HG03378 (cell line): Measurements from ENCODE around the gene PLPP7.
"Not testable (repeated sequence)": the region's sequence is repeated elsewhere in the genome, so short reads cannot be mapped to it uniquely, and the experiment has no call there.

Experiments used
- ATAC-seq: cut with Tn5 transposase; IDR thresholded peaks from one replicate; pipeline ENCODE4 v1.9.1; 2021; ENCODE audit warnings: mild to moderate bottlenecking, moderate library complexity; ENCODE audit not compliant: unreplicated experiment

Gene PLPP7

DNA sequence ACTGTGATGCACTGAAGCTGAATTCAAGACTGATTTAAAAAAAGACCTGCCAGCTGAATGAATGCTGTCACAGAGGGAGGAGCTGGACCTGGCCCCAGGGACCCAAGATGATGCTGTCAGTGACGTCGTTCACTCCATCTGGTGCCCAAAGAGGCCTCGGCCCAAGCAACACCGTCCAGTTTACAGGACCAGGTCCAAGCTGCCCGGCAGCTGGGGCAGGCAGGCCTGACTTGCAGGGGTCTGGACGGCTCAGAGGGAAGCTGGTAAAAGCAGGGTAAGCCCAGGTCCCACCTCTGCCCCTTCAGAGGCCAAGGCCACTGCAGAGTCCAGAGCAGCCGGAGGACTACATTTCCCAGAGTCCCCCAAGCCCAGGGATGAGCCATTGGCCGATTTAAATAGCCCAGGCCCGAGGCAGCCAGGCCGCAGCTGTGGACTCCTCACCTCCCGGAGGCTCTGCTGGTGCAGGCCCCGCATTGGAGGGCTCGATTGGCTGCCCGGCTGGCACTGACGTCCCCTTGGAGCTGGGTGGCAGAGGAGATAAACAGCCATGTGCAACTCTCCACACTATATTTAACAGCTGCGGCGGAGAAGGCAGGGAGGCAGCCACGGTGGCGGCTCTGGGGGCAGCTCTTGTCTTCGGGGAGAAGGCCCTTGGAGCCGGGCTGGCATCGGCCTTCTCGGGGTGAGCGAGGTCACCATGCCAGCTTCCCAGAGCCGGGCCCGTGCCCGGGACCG, at the start of gene PLPP7:
Gene PLPP7 (plus strand): TSS at position 423 of the 735 bp plus-strand sequence. CDS start 275 bp downstream, at position 698.
- no peak for ATAC-seq

DNA sequence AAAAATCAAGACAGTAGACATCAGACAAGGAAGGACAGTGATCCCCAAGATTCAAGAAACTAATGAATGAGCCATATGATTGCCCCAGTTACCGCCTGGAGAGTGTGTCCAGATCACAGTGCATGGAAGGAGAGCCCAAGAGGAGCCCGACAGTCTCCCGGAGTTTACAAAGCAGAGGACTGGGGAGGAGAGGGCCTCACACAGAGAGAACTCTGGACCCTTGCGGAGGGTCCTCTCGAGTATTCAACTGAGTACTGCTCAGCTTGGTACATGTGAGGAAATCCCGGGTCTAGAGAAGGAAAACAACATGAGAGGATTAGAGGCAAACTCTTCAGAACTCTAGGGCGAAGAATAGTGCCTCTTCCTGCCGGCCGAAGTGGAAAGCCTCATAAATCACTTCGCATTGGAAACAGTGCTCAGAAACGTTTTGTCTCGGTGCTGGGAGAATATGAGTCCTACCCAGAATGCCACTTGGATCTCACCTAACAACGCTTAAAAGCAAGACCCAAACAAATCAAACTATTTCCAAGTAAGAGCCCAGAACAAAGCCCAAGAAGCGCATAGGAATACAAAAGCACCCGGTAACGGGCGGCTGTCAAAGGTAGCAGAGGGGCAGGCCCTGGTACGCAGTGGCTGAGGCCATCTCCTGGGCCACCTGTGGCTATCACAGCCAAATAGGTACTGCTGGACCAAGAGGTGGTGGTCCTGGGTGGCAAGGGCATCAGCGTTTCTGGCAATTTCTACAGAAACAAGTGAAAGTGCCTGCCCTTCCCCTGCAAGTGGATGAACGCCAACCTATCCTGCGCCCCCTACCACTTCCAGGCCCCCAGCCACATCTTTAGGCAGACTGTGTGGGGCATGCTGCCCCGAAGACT, 49.2 kb upstream of the PLPP7 start:
- ATAC-seq: no peak

DNA sequence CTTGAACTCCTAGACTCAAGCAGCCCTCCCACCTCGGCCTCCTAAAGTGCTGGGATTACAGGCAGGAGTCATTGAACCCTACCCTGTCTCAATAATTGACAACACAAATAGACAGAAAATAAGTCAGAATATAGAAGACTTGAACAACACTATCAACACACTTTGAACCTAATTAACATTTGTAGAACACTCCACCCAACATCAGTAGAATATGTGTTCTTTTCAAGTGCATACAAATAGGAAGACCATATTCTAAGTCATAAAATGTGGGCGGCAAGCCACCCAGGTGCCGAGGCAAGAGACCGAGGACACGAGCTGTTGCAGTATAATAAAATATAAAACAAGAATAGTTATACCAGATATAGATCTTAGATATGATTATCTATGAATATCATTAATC, 45.2 kb upstream of the PLPP7 start:
- ATAC-seq: not testable (repeated sequence)

DNA sequence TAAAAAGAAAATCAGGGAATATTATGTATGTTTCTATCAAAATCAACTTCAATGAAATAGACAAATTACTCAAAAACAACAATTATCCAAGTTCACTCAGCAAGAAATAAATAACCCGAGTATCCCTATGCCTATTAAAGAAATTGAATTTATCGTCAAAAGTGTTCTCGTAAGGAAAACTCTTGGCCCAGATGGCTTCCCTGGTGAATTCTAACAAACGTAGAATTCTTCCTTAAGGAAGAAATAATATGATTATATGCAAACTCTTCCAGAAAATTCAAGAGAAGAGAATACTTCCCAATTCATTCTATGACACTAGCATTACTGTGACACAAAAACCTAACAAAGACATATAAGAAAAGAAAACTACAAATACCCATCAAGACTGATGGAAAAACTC, 42.9 kb upstream of the PLPP7 start:
- ATAC-seq: no peak

GRCh38 chr9:131252120-131252519, 37.4 kb upstream of the PLPP7 start:
- no peak for ATAC-seq

GRCh38 chr9:131253891-131254491, 35.5 kb upstream of the PLPP7 start:
- ATAC-seq: no peak

DNA sequence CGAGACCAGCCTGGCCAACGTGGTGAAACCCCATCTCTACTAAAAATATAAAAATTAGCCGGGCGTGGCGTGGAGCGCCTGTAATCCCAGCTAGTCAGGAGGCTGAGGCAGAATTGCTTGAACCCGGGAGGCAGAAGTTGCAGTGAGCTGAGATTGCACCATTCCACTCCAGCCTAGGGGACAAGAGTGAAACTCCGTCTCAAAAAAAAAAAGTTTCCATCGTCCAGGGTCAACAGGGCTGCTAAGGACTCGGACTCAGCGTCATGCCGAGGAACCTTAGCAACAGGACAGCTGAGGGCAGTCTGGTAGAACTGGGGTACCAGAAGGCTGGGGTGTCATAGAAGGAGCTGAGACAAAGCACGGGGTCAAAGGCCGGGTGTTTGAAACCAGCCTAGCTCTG, 34.9 kb upstream of the PLPP7 start:
- no peak for ATAC-seq

DNA sequence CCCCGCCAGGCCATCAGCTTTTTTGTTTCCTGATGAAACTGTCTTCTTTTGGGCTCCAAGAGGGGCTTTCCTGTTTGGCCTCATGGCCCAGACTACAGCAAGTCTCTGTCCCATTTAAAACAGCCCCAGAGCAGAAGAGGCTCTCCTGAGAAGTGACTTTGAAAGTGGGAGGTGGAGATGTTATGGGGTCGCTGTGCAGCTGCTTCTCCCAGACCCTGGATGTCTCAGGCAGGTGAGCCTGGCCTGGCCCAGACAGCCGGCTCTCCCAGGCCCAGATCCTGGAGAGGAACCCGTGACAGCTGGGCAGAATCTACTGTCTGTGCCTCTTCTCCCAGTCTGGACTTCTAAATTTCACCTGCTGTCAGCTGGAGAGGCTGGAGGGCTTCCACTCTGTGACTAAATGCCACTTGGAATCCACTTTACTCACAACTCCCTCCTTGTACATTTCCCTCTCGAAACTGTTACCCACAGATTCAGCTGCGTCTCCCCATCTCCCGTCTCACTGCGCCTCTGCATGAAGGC, 33.8 kb upstream of the PLPP7 start:
- ATAC-seq: no peak

DNA sequence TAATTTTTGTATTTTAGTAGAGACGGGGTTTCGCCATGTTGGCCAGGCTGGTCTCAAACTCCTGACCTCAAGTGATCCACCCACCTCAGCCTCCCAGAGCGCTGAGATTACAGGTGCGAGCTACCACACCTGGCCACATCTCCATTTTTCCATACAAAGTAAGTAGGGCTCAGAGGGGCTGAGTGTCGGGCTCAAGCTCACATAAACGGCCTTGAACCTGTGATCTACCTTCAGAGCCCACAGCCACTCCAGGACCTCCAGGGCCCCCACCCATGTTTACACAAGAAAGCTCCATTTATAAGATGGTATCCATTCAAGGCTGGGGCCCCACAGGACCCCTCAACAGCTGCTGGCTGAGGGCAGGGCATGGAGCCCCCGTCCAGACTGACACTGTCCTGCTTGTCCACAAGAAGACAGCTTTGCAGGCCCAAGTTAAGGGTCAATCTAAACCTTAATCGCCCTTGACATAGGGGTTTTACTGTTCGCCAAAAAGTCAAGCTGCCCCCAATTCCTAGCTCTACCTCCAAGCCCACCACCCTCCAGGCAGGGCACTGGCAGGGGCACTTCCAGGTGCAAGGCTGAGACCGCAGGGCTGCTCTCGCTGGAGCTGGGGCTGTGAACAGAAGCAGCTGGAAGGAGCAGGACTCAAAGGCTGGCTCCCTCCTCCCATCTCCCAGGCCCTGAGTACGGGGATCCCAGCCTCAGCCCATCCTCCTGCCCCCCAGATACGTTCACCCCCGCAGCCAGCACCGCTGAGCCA, 32.1 kb upstream of the PLPP7 start:
- no peak for ATAC-seq

DNA sequence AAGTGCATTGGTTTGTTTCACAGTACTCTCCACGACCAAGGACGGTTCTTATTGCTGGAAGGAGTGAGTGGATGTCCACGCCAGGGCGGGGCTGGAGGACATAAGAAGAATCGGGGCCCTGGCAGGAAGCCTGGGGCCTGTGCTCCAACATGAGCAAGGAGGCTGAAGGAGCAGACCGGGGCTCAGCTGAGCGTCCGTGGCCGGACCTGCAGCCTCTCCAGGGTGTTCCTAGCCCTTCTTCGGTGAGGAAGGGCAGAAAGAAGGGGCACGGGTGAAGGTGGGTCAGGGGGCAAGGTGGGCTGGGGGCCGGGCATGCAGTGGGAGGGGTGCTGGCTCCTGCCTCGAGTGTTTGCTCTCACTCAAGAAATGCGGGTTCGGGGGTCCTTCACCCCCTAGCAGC, 31.3 kb upstream of the PLPP7 start:
- no peak for ATAC-seq

DNA sequence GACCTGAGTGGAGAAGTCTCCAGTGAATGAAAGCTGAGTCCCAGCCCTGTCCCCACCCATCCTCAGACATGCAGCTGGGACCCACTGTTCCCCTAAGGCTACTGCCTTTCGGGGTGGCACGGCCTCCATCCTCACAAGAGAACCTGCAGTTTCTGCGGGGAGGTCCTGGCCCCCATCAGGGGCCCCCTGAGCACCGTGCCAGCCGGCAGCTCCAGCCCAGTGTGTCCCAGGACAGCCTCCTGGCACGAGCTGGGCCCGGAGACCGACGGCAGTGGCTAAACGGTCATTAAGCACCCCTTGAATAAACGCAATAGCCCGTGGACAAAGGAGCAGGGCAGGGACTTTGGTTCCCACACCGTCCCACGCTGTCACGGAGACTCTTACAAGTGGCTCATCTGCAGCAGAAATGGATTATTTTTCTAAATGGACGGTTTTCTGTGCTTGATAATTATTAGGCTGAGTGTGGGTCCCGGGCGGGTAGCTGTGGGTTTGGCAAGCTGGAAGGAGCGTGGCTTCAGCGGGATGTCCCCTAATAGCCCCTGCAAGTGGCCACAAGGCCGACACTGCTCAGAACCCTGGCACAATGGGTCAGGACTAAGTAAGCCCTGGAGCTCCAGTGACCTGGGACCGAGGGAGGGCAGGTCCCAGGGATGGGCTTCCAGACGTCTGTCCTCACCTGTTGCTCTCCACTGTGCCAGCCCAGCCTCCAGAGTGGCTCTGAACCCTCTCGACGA, 30.7 kb upstream of the PLPP7 start:
- ATAC-seq: no peak

DNA sequence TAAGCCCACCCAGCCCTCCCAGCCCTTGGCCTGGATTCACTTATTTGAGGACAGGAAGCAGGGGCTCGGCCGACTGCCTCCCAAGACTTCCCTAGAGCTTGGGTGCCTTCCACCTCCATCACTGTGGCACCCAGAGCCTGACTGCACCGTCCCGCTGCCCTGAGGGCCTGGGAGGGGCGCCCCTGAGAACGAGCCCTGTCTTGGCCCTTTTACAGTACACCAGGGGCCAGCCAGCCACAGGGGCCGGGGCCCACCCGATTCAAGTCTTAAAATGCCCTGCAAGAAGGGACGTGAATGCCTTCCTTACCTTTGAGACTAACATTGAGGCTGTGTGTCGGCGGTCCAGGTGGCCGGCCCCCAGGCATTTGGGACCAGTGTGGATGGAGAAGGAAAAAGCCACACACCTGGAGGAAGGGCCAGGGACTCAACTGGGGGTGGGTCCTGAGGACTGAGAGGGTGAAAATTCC, 30.1 kb upstream of the PLPP7 start:
- no peak for ATAC-seq

GRCh38 chr9:131259916-131260597, 29.5 kb upstream of the PLPP7 start:
- no peak for ATAC-seq

- ATAC-seq: no peak
These were observed 28.6 kb upstream of the PLPP7 start for GRCh38 chr9:131260751-131261452.

GRCh38 chr9:131262327-131263032, 27.0 kb upstream of the PLPP7 start:
- ATAC-seq: no peak

GRCh38 chr9:131263033-131263343, 26.5 kb upstream of the PLPP7 start:
- not testable (repeated sequence) for ATAC-seq

GRCh38 chr9:131263701-131264100, 25.8 kb upstream of the PLPP7 start:
- no peak for ATAC-seq

GRCh38 chr9:131264231-131264630, 25.3 kb upstream of the PLPP7 start:
- no peak for ATAC-seq
